Keratinocyte (primary cell): ENCODE measurements around the gene TMEM190. TPM values are rescaled to one million over a fixed set of nuclear protein-coding genes. Genes with fewer than 3 reads are reported as not detected.

Source experiments
- DNase-seq: peaks from one replicate; pipeline ENCODE4 v3.0.0-alpha.2; 2011; ENCODE audit warnings: low read depth, missing footprints, low spot score
- FAIRE-seq: peaks from 2 replicates; lab custom pipeline; 2011; peaks lifted over from hg19 to GRCh38; lab: Jason Lieb, UNC
- H2AFZ ChIP-seq: 2 replicates; pipeline ENCODE4 v1.6.0; 2012; ENCODE audit warnings: low read length, control low read depth, inconsistent platforms; ENCODE audit not compliant: control insufficient read depth
- H3K27ac ChIP-seq: 2 replicates; pipeline ENCODE4 v1.5.1; 2011; ENCODE audit warnings: low read length; ENCODE audit not compliant: control insufficient read depth, insufficient read depth
- H3K27me3 ChIP-seq: 3 replicates; pipeline ENCODE4 v1.6.0; 2011; ENCODE audit warnings: low read length; ENCODE audit not compliant: control insufficient read depth, insufficient read depth; ENCODE audit errors: extremely low read depth
- H3K36me3 ChIP-seq, 2 experiments: 2 replicates in 1 of 2; 3 replicates in 1 of 2; pipeline ENCODE4 v1.5.1; 2011; ENCODE audit warnings: low read length in 2 of 2, mild to moderate bottlenecking in 1 of 2; ENCODE audit not compliant: control insufficient read depth in 2 of 2, insufficient read depth in 2 of 2; ENCODE audit errors: extremely low read depth in 1 of 2
- H3K4me1 ChIP-seq: 3 replicates; pipeline ENCODE4 v1.5.1; 2011; ENCODE audit warnings: low read length; ENCODE audit not compliant: control insufficient read depth, insufficient read depth; ENCODE audit errors: extremely low read depth
- H3K4me2 ChIP-seq: 3 replicates; pipeline ENCODE4 v1.6.0; 2011; ENCODE audit warnings: low read depth, low read length; ENCODE audit not compliant: control insufficient read depth, insufficient read depth; ENCODE audit errors: extremely low read depth
- H3K4me3 ChIP-seq, 3 experiments: fragments of 200-600 bp in 1 of 3; sonication (generic) in 1 of 3; 2 replicates in 2 of 3; 3 replicates in 1 of 3; pipeline ENCODE4 v1.5.1; 2011 to 2016; ENCODE audit warnings: low read length in 3 of 3, mild to moderate bottlenecking in 3 of 3, control low read depth in 2 of 3, inconsistent platforms in 1 of 3, low read depth in 1 of 3, mixed read lengths in 1 of 3, mixed run types in 1 of 3, moderate library complexity in 1 of 3; ENCODE audit not compliant: control insufficient read depth in 2 of 3, insufficient read depth in 2 of 3; ENCODE audit errors: extremely low read depth in 1 of 3
- H3K79me2 ChIP-seq: 2 replicates; pipeline ENCODE4 v1.6.0; 2012; ENCODE audit warnings: low read length; ENCODE audit not compliant: control insufficient read depth, insufficient read depth
- H3K9ac ChIP-seq: 3 replicates; pipeline ENCODE4 v1.6.0; 2011; ENCODE audit warnings: low read length; ENCODE audit not compliant: control insufficient read depth, insufficient read depth; ENCODE audit errors: extremely low read depth
- H3K9me1 ChIP-seq: 3 replicates; pipeline ENCODE4 v1.6.0; 2011; ENCODE audit warnings: low read length; ENCODE audit not compliant: control insufficient read depth, insufficient read depth; ENCODE audit errors: extremely low read depth
- H3K9me3 ChIP-seq: 2 replicates; pipeline ENCODE4 v1.5.1; 2012; ENCODE audit warnings: low read depth, low read length; ENCODE audit not compliant: control insufficient read depth
- H4K20me1 ChIP-seq: 3 replicates; pipeline ENCODE4 v1.6.0; 2011; ENCODE audit warnings: low read length; ENCODE audit not compliant: control insufficient read depth, insufficient read depth; ENCODE audit errors: extremely low read depth
- CTCF ChIP-seq, 3 experiments: IDR thresholded peaks in 1 of 3; conservative IDR thresholded peaks in 1 of 3; optimal IDR thresholded peaks in 1 of 3; 2 replicates in 2 of 3; 3 replicates in 1 of 3; pipeline versions ENCODE3 to v1.5.1; 2011; ENCODE audit warnings: low read length in 3 of 3, mild to moderate bottlenecking in 3 of 3, moderate library complexity in 2 of 3, control low read depth in 1 of 3, inconsistent platforms in 1 of 3; ENCODE audit not compliant: insufficient read depth in 2 of 3; ENCODE audit errors: extremely low read depth in 1 of 3
- EZH2 ChIP-seq: IDR thresholded peaks from one replicate; pipeline ENCODE4 v1.6.1; 2012; ENCODE audit warnings: inconsistent platforms, mild to moderate bottlenecking, low read length, moderate library complexity
- dilution Hi-C: fragments of 300-500 bp; cut with MboI; formaldehyde crosslinking; loops from one replicate; pipeline ENCODE4 v1.7.0; 2020; ENCODE audit warnings: low sequenced_read_pairs; ENCODE audit not compliant: extremely low pct_ligation_motif_present
- polyA plus RNA-seq, 5 experiments: library from polyadenylated mRNA; depleted of rRNA in 3 of 5; stranded (reverse) in 3 of 5; stranded (forward) in 1 of 5; unstranded in 1 of 5; fragments of >200 nt; gene quantifications; 1 replicate in 1 of 5; 2 replicates in 3 of 5; 3 replicates in 1 of 5; pipeline versions ENCODE4 v1.2.1 to v1.2.3, GENCODE V29; 2011 to 2012; ENCODE audit warnings: missing spikeins in 2 of 5, low read depth in 1 of 5, low replicate concordance in 1 of 5

The TMEM190 gene
- polyA plus RNA-seq, 1 donor (not counting 4 experiments of a cell fraction or from before 2014, with no cell fraction given): not detected

- Histone ChIP-seq H3K9ac (no peak overlapping the region), H3K79me2 (peaks cover 43% of the 10 kb centered on the region), H3K27ac (no peak overlapping the region), H3K4me3 (no peak overlapping the region), H3K36me3 (peaks cover 31 to 35% of the 10 kb centered on the region in 2 experiments), H3K4me2 (no peak overlapping the region), H3K27me3 (no peaks in the 10 kb centered on the region), H3K9me1 (peaks cover 12% of the 10 kb centered on the region), H3K4me1 (peaks cover 21% of the 10 kb centered on the region), H2AFZ (no peak overlapping the region), H3K9me3 (no peaks in the 10 kb centered on the region), H4K20me1 (peaks cover 44% of the 10 kb centered on the region)
- no peak for DNase-seq
- no peak for FAIRE-seq
- dilution Hi-C loops: no loop called here
- TF ChIP-seq EZH2 (no peak), CTCF (optimal IDR thresholded peaks at IDR 0.05 in 1 of 3, IDR thresholded peaks at IDR 0.05 in 1 of 3, conservative IDR thresholded peaks at IDR 0.05 in 1 of 3; ENCODE audit: extremely low read depth in 1 of 3, insufficient read depth in 2 of 3, low read length in 3 of 3) (no peak)
Observed at GRCh38 chr19:55390461-55390880, 13.8 kb downstream of the TMEM190 start.

- Histone ChIP-seq H3K4me2 (no peak overlapping the region), H3K4me3 (no peak overlapping the region), H3K4me1 (peaks cover 21% of the 10 kb centered on the region), H4K20me1 (peaks cover 44% of the 10 kb centered on the region), H3K27me3 (no peaks in the 10 kb centered on the region), H3K36me3 (peaks cover 29 to 35% of the 10 kb centered on the region in 2 experiments), H3K27ac (no peak overlapping the region), H3K9me1 (peaks cover 12% of the 10 kb centered on the region), H2AFZ (no peak overlapping the region), H3K9me3 (no peaks in the 10 kb centered on the region), H3K79me2 (peaks cover 38% of the 10 kb centered on the region), H3K9ac (no peak overlapping the region)
- DNase-seq (no peak), FAIRE-seq (no peak)
- no peak for TF ChIP-seq EZH2
- TF ChIP-seq CTCF (optimal IDR thresholded peaks at IDR 0.05 in 1 of 3, IDR thresholded peaks at IDR 0.05 in 1 of 3, conservative IDR thresholded peaks at IDR 0.05 in 1 of 3; ENCODE audit: extremely low read depth in 1 of 3, insufficient read depth in 2 of 3, low read length in 3 of 3): no peak
- dilution Hi-C loops: no loop called here
Observed at GRCh38 chr19:55391191-55391670, 14.6 kb downstream of the TMEM190 start.
